GM19395 (cell line): ENCODE results near the gene CCT6B.
"Not testable (repeated sequence)": the region's sequence is repeated elsewhere in the genome, so short reads cannot be mapped to it uniquely, and the experiment has no call there.

Experiments
- ATAC-seq: cut with Tn5 transposase; IDR thresholded peaks from one replicate; pipeline ENCODE4 v1.9.1; 2021; ENCODE audit warnings: mild to moderate bottlenecking, moderate library complexity; ENCODE audit not compliant: unreplicated experiment

CCT6B gene

DNA sequence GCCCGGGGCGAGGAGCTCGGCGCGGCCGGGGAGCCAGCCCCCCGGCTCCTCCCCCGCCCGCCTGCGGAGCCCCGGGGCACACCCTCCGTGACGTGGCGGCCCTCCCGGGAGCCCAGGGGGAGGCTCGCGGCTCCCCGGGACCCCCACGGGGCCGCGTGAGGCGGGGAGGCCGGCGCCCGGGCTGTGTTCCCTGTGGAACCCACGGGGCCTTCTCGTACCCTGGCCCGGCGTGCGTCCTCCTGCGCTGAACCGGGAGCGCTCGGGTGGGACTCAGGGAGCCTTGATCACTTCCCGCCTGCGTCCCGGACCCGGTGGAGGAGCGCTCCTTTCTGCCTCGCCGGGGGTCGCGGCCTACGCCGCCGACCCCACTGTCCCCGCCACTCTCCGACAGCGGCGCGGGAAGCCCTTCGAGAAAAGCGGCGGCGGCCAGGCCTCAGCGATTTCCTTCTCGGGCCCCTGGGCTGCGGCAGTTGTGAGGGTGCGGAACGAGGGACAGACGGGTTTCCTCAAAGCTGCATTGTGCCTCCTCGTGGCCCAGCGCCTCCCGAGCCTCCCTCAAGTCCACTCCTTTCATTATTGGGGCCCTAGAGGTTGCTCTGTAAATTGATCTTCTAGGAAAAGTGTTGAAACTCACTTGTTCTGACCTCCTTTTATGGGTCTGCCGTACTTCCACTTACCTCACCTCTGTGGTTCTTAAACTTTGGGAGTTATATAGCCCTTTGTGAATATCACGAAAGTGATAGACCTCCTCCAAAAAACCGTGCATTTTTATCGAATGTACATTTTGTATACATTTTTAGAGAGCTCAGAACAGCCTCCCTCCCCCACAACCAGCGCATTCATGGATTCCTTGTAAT, 19.6 kb upstream of the CCT6B start:
- ATAC-seq: peak; percentile 82

GRCh38 chr17:34980353-34980680, 19.1 kb upstream of the CCT6B start, which contains the start of gene LIG3:
TSS of gene LIG3 (plus strand) at chr17:34980512. CDS start at chr17:34983006, 2,494 bp downstream.
- ATAC-seq: peak; percentile 79

DNA sequence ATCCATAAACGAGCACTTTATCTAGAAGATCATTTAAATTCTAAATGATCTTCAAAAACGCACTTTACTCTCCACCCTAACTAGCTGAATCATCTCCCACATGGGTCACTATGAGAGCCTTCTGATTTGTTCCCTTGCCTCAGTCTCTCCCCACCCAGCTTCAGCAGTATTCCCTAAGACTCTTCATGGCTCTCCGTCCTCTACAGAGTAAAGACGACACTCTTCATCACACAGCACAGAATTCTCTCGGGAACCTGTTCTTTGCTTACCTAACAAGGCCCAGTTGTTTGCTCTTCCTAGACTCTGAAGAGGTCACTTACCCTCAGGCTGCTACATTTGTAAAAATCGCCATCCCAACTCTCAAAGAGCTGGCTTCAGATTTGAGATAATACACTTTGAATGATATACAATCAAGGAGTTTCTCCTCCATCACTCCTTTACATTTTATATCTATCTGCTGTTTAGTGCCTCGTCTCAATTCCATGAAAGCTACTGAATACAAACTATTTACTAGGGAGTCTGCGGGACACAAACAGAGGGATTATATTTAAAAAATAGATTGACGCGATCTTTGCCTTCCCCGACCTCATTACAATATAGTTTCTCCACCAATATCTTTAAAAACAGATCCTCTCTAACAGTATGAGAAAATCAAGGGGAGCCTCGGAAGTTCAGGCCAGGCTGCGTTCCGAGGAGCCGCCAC, 18.5 kb upstream of the CCT6B start:
- ATAC-seq: no peak

DNA sequence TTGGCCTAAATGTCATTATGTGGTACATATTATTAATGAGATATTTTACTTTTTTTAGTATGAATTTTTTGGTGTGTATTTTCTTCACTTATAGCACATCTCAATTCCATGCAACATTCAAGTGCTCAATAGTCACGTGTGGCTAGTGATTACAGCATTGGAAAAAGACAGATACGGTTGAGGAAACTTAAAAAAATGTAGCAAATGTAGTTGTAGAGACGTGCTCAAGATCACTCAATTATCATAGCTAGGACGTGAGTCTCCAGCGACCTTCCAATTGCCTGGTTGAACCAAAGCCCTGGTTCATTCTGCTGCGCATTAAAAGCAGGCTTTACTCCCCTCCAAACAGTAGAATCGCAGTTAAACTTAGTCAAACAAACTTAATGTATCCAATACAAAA, 17.9 kb upstream of the CCT6B start:
- no peak for ATAC-seq

DNA sequence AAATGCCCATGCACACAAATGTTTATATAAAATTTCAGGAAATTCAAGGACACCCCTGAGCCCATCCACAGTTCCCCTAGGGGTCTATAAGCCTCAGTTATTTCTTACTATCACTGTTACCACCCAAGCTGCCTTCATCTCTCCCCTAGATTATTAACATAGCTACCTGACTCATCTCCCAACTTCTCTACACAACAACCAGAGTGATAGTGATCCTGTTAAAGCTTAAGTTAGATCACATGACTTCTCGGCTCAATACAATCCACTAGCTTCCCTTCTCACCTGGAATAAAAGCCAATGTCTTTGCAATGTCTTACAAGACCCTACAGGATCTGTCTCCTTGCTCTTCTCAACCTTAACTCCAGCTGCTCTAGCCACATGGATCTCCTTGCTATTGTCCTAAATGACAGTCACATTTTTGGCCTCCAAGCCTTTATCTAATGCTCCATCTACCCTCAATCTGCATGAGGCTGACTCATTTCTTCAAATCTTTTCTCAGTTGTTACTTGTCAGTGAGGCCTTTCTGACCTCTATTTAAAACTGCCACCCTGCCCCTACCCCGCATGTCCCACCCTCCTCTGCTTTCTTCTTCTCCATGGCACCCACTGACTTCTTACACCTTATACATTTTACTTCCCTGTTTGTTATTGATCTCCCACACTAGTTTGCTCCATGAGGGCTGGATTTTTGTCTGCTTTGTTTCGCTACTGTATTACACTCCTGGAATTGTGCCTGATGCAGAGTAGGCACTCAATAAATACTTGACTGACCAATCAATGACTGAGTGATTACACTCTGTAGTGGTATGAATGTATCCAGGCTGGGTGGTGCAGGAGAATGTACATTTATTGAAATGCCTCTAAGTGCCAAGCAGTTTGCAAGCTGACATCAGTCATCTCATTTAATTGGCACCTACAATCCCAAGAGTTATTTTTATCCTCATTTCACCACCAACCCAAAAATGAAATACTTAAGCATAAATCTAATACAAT, 13.8 kb upstream of the CCT6B start:
- no peak for ATAC-seq

DNA sequence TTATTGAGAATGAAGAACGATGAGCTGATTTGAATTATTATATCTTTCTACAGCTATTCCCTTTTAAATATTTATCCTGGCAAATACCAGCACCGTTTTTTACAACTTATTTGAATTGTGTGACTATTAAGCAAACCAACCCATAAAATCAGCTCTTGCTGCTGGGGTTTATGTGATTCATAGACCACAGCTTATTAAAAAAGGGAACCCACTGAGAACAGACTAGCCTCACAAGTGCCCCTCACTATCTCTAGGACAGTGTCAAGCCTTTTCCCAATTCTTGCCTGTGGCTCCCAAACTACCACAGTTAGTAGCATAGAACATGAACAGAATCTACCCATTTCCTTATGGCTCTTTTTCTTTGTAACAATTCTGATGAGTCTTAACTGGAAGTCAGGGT, 12.9 kb upstream of the CCT6B start:
- ATAC-seq: no peak

- ATAC-seq: no peak
Observed at GRCh38 chr17:34958438-34958837, 2.8 kb downstream of the CCT6B start.

GRCh38 chr17:34950780-34951179, 10.5 kb downstream of the CCT6B start:
- ATAC-seq: not testable (repeated sequence)

DNA sequence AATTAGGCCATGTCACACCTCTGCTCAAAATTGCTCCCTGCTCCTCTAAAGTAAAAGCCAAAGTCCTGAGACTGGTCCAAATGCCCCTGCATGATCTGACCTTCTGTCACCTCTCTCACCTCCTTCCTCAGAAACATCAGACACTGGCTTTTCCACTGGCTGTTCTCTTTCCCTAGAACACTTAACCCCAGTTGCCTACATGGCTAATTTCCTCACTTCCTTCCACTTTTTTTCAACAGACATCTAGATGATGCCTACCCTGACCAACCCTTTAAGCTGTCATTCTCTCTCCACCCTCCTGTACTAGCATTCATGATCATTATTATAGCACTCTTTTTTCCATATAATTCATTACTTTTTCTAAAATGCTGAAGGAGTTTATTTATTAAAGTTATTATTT, 31.0 kb downstream of the CCT6B start:
- no peak for ATAC-seq

DNA sequence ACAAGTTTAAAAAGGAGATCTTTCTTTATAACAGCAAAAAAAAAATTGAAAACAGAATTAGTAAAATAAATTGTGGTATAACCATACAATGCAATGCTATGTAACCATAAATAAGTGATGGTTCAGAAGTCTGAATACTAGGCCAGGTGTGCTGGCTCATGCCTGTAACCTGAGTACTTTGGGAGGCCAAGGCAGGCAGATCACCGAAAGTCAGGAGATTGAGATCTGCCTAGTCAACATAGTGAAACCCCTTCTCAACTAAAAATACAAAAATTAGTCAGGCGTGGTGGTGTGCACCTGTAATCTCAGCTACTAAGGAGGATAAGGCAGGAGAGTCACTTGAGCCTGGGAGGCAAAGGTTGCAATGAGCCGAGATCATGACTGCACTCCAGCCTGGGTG, 34.6 kb downstream of the CCT6B start:
- ATAC-seq: no peak

GRCh38 chr17:34920676-34921075, 40.6 kb downstream of the CCT6B start:
- no peak for ATAC-seq

DNA sequence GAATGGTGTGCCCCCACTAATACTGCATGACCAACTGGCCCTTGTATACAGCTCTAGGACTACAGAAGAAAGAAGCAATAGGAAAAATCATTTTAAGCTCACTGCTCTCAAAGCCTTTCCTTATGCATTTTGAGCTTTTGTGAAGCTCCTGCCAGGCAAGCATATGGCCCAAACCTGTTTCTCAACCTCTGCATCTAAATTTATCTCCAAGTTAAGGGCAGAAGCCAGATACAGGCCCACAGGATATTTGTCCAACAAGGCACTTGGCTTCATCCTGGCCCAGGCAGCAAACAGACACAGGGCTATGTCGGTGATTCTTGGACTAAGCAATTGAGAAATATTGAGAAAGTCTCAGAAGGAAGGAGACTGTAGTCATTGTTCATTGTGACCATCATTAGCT, 43.9 kb downstream of the CCT6B start:
- no peak for ATAC-seq

GRCh38 chr17:34916120-34916519, 45.1 kb downstream of the CCT6B start:
- ATAC-seq: no peak

GRCh38 chr17:34913001-34913400, 48.3 kb downstream of the CCT6B start:
- no peak for ATAC-seq

DNA sequence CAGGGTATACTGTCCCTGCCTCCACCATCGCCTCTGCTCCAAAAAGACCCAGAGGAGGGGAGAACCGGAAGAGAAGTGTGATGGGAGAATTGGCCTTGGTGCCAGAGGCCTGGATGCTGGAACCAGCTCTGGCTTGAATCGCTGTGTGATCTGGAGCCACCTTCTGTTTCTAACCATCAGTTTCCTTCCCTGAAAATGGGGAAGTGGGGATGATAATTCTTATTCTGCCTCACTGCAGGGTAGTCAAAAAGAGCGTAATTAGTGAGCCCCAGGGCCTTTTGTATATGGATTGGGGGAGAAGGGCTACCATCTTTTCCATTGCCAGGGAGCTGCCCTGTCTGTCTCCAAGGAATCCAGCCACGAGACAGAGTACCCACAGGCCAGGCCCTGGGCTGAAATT, 52.2 kb downstream of the CCT6B start:
- ATAC-seq: no peak

DNA sequence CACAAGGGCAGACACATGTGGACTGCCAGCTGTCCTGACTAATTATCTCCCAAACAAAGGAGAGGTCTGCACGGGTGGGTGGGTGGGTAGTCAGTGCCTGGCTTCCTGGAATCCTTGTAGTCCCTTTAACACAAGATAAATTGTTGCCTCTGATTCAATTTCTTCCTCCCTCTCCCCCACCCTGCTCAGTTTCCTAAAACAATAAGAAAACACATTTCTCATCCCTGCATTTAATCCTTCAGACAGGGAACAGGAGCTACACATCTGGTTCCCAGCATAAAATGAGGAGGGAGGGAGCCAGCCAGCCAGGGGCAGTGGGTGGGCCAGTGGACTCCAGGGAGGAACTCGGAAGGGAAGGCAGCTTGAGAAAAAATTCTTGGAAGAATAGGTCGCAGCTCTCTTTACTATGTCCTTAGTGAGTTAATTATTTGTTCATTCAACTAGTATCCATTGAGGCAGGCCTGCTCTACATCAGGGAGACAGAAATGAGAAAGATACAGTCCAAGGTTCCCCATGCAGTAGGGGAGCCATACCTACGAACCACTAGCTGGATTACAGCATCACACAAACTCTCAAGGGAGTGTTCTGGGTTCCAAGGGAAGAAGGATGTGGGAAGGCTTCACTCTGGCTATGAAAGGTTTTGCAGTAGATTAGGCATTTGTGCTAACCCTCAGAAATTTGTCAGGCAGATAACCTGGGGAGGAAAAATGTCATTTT, 58.3 kb downstream of the CCT6B start:
- ATAC-seq: no peak

- ATAC-seq: no peak
Observed at GRCh38 chr17:34899643-34900291, 61.5 kb downstream of the CCT6B start.

DNA sequence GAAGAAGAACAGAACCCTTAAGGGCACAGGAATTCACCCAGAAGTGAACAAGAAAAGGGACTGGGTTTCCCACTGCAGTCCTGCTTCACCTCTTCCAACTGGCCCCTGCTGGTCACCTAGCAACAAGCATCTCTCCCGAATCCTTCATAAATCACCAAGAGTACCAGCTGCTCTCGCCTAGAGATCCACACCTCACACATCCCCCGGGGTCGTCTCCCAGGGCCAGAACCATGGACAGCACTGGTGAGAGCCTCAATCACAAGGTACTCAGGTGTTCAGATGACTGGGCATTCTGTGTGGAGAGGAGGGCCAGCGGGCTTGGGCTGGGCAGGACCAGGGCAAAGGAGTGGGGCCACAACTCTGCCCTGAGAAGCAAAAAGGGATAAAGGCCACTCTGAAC, 65.9 kb downstream of the CCT6B start:
- ATAC-seq: no peak

GRCh38 chr17:34894964-34895363, 66.3 kb downstream of the CCT6B start:
- ATAC-seq: no peak
